Mesodermal cell (in vitro differentiated cells): ENCODE results near the gene SIX3. TPM values are rescaled to one million over a fixed set of nuclear protein-coding genes. Genes with fewer than 3 reads are reported as not detected.

Experiments used
- H3K27ac ChIP-seq: 2 replicates; pipeline ENCODE4 v1.7.0; 2013; ENCODE audit warnings: mild to moderate bottlenecking, low read depth, low read length, moderate library complexity; ENCODE audit not compliant: severe bottlenecking
- H3K36me3 ChIP-seq: 2 replicates; pipeline ENCODE4 v1.7.1; 2013; ENCODE audit warnings: mild to moderate bottlenecking, low read length, moderate library complexity; ENCODE audit not compliant: control insufficient read depth, insufficient read depth
- H3K4me1 ChIP-seq: one replicate; pipeline ENCODE4 v1.7.1; 2013; ENCODE audit warnings: mild to moderate bottlenecking, low read length; ENCODE audit not compliant: insufficient read depth, control insufficient read depth, poor library complexity, severe bottlenecking
- H3K4me3 ChIP-seq: 2 replicates; pipeline ENCODE4 v1.7.0; 2013; ENCODE audit warnings: low read length, control low read depth, mild to moderate bottlenecking; ENCODE audit not compliant: insufficient read depth, poor library complexity, severe bottlenecking; ENCODE audit errors: extremely low read depth
- H3K9me3 ChIP-seq: 2 replicates; pipeline ENCODE4 v1.7.1; 2013; ENCODE audit warnings: mild to moderate bottlenecking, low read length, moderate library complexity; ENCODE audit not compliant: control insufficient read depth
- WGBS, 2 experiments: methylation state at CpG; one replicate each; pipeline ENCODE4 v1.1.5; 2013; ENCODE audit warnings: missing lambda C conversion rate in 2 of 2; ENCODE audit not compliant: insufficient coverage in 2 of 2; 5-methylcytosine and 5-hydroxymethylcytosine counted together
- polyA plus RNA-seq, 2 experiments: library from polyadenylated mRNA; stranded (reverse); fragments of 50-300 nt; gene quantifications; one replicate each; pipeline ENCODE4 v1.2.3, GENCODE V29; 2013

The SIX3 gene
- polyA plus RNA-seq (2013, experiment 1 of 2), result not detected
- not detected for polyA plus RNA-seq (2013, experiment 2 of 2)

GRCh38 chr2:44941551-44942234 is at the start of gene SIX3:
TSS of gene SIX3 (plus strand) at chr2:44941702. CDS start at chr2:44942105, 403 bp downstream.
- Histone ChIP-seq H3K4me1 (peaks cover 23% of the 10 kb centered on the region), H3K27ac (no peak within 1 kb of the TSS), H3K4me3 (no peak within 1 kb of the TSS), H3K9me3 (no peaks in the 10 kb centered on the region), H3K36me3 (no peaks in the 10 kb centered on the region)
- 0% methylated on average over 9 to 21 of the region's 39 CpGs for WGBS, 2 experiments

GRCh38 chr2:44894058-44894457 is 47.4 kb upstream of the SIX3 start:
- Histone ChIP-seq H3K27ac (no peak overlapping the region), H3K4me1 (no peaks in the 10 kb centered on the region), H3K4me3 (no peak overlapping the region), H3K9me3 (peaks cover 11% of the 10 kb centered on the region), H3K36me3 (no peaks in the 10 kb centered on the region)
- WGBS, 2 experiments, result 60 to 61% methylated on average over 8 of the region's 8 CpGs

GRCh38 chr2:44895061-44895460 is 46.4 kb upstream of the SIX3 start:
- Histone ChIP-seq H3K4me3 (no peak overlapping the region), H3K4me1 (no peaks in the 10 kb centered on the region), H3K27ac (no peak overlapping the region), H3K36me3 (no peaks in the 10 kb centered on the region), H3K9me3 (peaks cover 11% of the 10 kb centered on the region)
- no CpG with 5 or more reads among the region's 2 CpGs for WGBS, 2 experiments

- WGBS, 2 experiments, result 90 to 93% methylated on average over 4 to 6 of the region's 6 CpGs
- Histone ChIP-seq H3K4me1 (no peaks in the 10 kb centered on the region), H3K36me3 (no peaks in the 10 kb centered on the region), H3K27ac (no peak overlapping the region), H3K9me3 (peaks cover 6% of the 10 kb centered on the region), H3K4me3 (no peak overlapping the region)
These were observed 44.1 kb upstream of the SIX3 start for GRCh38 chr2:44897406-44897805.

GRCh38 chr2:44902217-44903137 is 39.0 kb upstream of the SIX3 start:
- Histone ChIP-seq H3K4me1 (no peaks in the 10 kb centered on the region), H3K27ac (no peak overlapping the region), H3K4me3 (no peak overlapping the region), H3K9me3 (no peaks in the 10 kb centered on the region), H3K36me3 (no peaks in the 10 kb centered on the region)
- WGBS, 2 experiments, result 80 to 100% methylated on average over 1 of the region's 7 CpGs

- no CpG with 5 or more reads among the region's 1 CpG for WGBS, 2 experiments
- Histone ChIP-seq H3K4me1 (no peaks in the 10 kb centered on the region), H3K36me3 (no peaks in the 10 kb centered on the region), H3K27ac (no peak overlapping the region), H3K9me3 (no peaks in the 10 kb centered on the region), H3K4me3 (no peak overlapping the region)
These were observed 36.9 kb upstream of the SIX3 start for GRCh38 chr2:44904578-44904977.

GRCh38 chr2:44906972-44907371 is 34.5 kb upstream of the SIX3 start:
- no peak overlapping the region for H3K27ac ChIP-seq
- H3K36me3 ChIP-seq, result no peaks in the 10 kb centered on the region
- 74 to 86% methylated on average over 9 of the region's 10 CpGs for WGBS, 2 experiments

GRCh38 chr2:44909831-44910230 is 31.7 kb upstream of the SIX3 start:
- Histone ChIP-seq H3K9me3 (peaks cover 13% of the 10 kb centered on the region), H3K27ac (no peak overlapping the region), H3K4me1 (no peaks in the 10 kb centered on the region), H3K36me3 (no peaks in the 10 kb centered on the region), H3K4me3 (no peak overlapping the region)
- WGBS, 2 experiments, result no CpG with 5 or more reads among the region's 1 CpG

More at GRCh38 chr2:44906972-44907371, 34.5 kb upstream of the SIX3 start:
- Histone ChIP-seq H3K4me3 (no peak overlapping the region), H3K9me3 (peaks cover 13% of the 10 kb centered on the region), H3K4me1 (no peaks in the 10 kb centered on the region)

- whole genome bisulfite sequencing, 2 experiments, result 73 to 80% methylated on average over 5 of the region's 5 CpGs
- Histone ChIP-seq H3K4me1 (no peaks in the 10 kb centered on the region), H3K4me3 (no peak overlapping the region), H3K9me3 (peaks cover 13% of the 10 kb centered on the region), H3K27ac (no peak overlapping the region), H3K36me3 (no peaks in the 10 kb centered on the region)
These were observed 28.8 kb upstream of the SIX3 start for GRCh38 chr2:44912660-44913059.

- Histone ChIP-seq H3K4me1 (peaks cover 7% of the 10 kb centered on the region), H3K4me3 (no peak overlapping the region), H3K27ac (no peak overlapping the region), H3K9me3 (peaks cover 2% of the 10 kb centered on the region), H3K36me3 (no peaks in the 10 kb centered on the region)
These were observed 25.2 kb upstream of the SIX3 start for GRCh38 chr2:44916291-44916690.
